WTC11 (cell line): Measurements from ENCODE around the gene ROBO1.

Experiments used
- NR2C2 ChIP-seq: sonication (generic); formaldehyde crosslinking; IDR thresholded peaks from 2 replicates; pipeline ENCODE4 v1.8.0; 2022; ENCODE audit warnings: mild to moderate bottlenecking, missing genetic modification reagents
- TF ChIP-seq, protein P1 (sequence below): fragments of 200-600 bp; IDR thresholded peaks from 2 replicates; pipeline ENCODE4 v1.8.0; 2022; ENCODE audit warnings: antibody characterized with exemption
- TF ChIP-seq, protein P2 (sequence below): sonication (generic); formaldehyde crosslinking; IDR thresholded peaks from 2 replicates; pipeline ENCODE4 v1.8.0; 2022; ENCODE audit warnings: mild to moderate bottlenecking, missing genetic modification reagents

DNA sequence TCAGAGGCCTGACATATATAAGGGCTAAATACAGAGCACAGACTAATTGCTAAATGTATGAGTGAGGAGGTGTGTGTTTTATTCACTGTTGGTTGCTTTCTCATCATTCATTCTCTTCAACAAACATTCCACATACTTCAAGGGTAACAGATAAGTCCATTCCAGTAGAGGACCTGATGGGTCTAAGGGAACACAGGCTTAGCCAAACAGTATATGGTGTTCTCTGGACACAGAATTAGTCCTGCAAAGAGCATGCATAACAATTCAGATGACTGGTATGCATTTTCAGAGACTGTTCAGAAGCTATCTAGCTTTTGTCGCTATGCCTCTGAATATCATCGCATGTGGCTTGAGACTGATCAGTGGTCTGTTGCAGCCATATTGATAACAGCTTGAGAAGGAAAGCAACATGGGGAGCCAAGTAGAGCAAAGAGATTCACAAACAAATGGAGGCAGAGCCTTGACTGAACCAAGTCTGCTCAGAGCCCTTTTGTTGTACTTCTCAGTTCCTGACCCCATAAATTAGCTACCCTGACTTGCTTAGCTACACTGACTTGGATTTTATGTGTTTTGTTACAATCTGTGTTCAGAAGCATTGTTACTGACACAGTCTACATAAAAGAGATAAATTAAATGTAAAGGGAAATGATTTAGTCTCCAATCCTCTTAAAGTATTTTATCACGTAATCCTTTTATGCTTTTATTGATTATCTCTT is 1178.7 kb downstream of the ROBO1 start:
- TF ChIP-seq, protein P1, sequence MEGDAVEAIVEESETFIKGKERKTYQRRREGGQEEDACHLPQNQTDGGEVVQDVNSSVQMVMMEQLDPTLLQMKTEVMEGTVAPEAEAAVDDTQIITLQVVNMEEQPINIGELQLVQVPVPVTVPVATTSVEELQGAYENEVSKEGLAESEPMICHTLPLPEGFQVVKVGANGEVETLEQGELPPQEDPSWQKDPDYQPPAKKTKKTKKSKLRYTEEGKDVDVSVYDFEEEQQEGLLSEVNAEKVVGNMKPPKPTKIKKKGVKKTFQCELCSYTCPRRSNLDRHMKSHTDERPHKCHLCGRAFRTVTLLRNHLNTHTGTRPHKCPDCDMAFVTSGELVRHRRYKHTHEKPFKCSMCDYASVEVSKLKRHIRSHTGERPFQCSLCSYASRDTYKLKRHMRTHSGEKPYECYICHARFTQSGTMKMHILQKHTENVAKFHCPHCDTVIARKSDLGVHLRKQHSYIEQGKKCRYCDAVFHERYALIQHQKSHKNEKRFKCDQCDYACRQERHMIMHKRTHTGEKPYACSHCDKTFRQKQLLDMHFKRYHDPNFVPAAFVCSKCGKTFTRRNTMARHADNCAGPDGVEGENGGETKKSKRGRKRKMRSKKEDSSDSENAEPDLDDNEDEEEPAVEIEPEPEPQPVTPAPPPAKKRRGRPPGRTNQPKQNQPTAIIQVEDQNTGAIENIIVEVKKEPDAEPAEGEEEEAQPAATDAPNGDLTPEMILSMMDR, result no peak
- TF ChIP-seq, protein P2, sequence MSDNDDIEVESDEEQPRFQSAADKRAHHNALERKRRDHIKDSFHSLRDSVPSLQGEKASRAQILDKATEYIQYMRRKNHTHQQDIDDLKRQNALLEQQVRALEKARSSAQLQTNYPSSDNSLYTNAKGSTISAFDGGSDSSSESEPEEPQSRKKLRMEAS (CRISPR knock-in tag), result no peak
- TF ChIP-seq NR2C2 (CRISPR knock-in tag), result no peak
